DOHH2 (cell line): ENCODE measurements around the gene FBXO24.

Experiments used
- H3F3A ChIP-seq: fragments of 200-600 bp; sonication (generic), shearing (Covaris generic); 2 replicates; pipeline ENCODE4 v1.6.0; 2016; ENCODE audit warnings: antibody characterized with exemption, mild to moderate bottlenecking; ENCODE audit not compliant: control insufficient read depth, insufficient read depth
- H3K27ac ChIP-seq: fragments of 200-600 bp; sonication (generic); 2 replicates; pipeline ENCODE4 v1.5.1; 2014; ENCODE audit warnings: low read depth, mild to moderate bottlenecking, low read length, moderate library complexity
- H3K27me3 ChIP-seq: fragments of 200-600 bp; sonication (generic); 2 replicates; pipeline ENCODE4 v1.6.1; 2014; ENCODE audit warnings: mild to moderate bottlenecking, low read length, mixed read lengths; ENCODE audit not compliant: control insufficient read depth
- H3K36me3 ChIP-seq: fragments of 200-600 bp; sonication (generic); 2 replicates; pipeline ENCODE4 v1.6.1; 2014; ENCODE audit warnings: mild to moderate bottlenecking, low read length, moderate library complexity, mixed read lengths; ENCODE audit not compliant: control insufficient read depth
- H3K4me1 ChIP-seq: fragments of 200-600 bp; sonication (generic); 2 replicates; pipeline ENCODE4 v1.6.1; 2014; ENCODE audit warnings: mild to moderate bottlenecking, low read length, mixed read lengths; ENCODE audit not compliant: control insufficient read depth
- H3K4me2 ChIP-seq: fragments of 200-600 bp; sonication (generic); 2 replicates; pipeline ENCODE4 v1.6.0; 2014; ENCODE audit warnings: mild to moderate bottlenecking, low read length, moderate library complexity
- H3K4me3 ChIP-seq: fragments of 200-600 bp; sonication (generic); 2 replicates; pipeline ENCODE4 v1.5.1; 2014; ENCODE audit warnings: mild to moderate bottlenecking, low read length, mixed read lengths
- H3K79me2 ChIP-seq: fragments of 200-600 bp; sonication (generic); 2 replicates; pipeline ENCODE4 v1.6.1; 2014; ENCODE audit warnings: mild to moderate bottlenecking, low read length, mixed read lengths; ENCODE audit not compliant: control insufficient read depth
- H3K9me2 ChIP-seq: fragments of 200-600 bp; sonication (generic); replicated peaks from 2 replicates; pipeline ENCODE4 v1.6.1; 2014; ENCODE audit warnings: mild to moderate bottlenecking, low read length, mixed read lengths; ENCODE audit not compliant: control insufficient read depth
- H3K9me3 ChIP-seq: fragments of 200-600 bp; sonication (generic); 2 replicates; pipeline ENCODE4 v1.6.1; 2014; ENCODE audit warnings: antibody characterized with exemption, low read length, mixed read lengths; ENCODE audit not compliant: control insufficient read depth, insufficient read depth
- H4K20me1 ChIP-seq: fragments of 200-600 bp; sonication (generic); 2 replicates; pipeline ENCODE4 v1.6.0; 2014; ENCODE audit warnings: low read depth, mild to moderate bottlenecking, antibody characterized with exemption, low read length, moderate library complexity; ENCODE audit not compliant: control insufficient read depth, insufficient read depth
- EZH2phosphoT487 ChIP-seq: fragments of 200-600 bp; sonication (generic); IDR thresholded peaks from 2 replicates; pipeline ENCODE4 v1.6.1; 2017; ENCODE audit warnings: borderline replicate concordance, mild to moderate bottlenecking, antibody characterized with exemption, low read length, moderate library complexity, mixed read lengths
- TF ChIP-seq, protein P1 (sequence below): fragments of 200-600 bp; sonication (generic); IDR thresholded peaks from one replicate; pipeline ENCODE4 v1.5.1; 2014; ENCODE audit warnings: antibody characterized with exemption, mild to moderate bottlenecking, low read depth, low read length; ENCODE audit not compliant: poor library complexity, severe bottlenecking

Gene FBXO24

DNA sequence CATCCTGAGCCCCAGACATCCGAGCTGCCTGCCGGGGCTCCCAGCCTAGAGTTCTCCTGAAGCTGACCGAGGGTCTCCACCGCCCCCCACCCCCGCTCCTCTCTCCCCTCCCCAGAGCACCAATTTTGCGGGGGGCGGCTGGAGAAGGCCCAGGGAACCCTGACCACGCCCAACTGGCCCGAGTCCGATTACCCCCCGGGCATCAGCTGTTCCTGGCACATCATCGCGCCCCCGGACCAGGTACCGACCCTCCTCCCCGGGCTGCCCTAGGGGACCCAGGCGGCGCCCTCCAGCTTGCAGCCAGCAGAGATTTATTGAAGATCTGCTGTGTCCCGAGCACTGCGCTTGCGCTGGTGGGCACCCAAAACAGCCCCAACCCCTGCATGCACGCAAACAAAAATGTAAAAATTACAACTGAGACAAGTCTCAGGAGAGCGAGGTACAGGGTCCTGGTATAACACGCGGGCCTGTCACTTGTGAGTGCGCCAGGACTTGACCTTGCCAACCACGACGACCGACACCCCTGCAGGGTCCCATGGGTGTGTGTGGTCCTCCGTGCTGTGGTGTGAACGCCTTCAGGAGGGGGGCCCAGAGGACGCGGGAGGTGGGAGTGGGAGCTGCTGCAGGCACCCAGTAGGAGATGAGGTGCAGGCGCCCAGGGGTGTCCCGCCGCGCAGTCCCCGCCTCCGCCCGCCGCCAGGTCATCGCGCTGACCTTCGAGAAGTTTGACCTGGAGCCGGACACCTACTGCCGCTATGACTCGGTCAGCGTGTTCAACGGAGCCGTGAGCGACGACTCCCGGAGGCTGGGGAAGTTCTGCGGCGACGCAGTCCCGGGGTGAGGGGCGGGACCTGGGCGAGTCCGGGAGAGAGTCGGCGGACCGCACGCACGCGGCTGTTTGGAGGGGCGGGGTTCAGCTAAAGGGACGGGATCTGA lies 19.1 kb downstream of the FBXO24 start:
- Histone ChIP-seq H3K4me3 (peak overlapping the region; percentile 74), H3K27ac (no peak overlapping the region), H3K36me3 (no peaks in the 10 kb centered on the region), H3K9me2 (no peaks in the 10 kb centered on the region), H3K27me3 (peaks cover 31% of the 10 kb centered on the region), H4K20me1 (no peaks in the 10 kb centered on the region), H3K4me1 (peaks cover 19% of the 10 kb centered on the region), H3K4me2 (peak overlapping the region; percentile 89), H3F3A (no peaks in the 10 kb centered on the region), H3K79me2 (no peaks in the 10 kb centered on the region), H3K9me3 (no peaks in the 10 kb centered on the region)
- TF ChIP-seq, protein P1, sequence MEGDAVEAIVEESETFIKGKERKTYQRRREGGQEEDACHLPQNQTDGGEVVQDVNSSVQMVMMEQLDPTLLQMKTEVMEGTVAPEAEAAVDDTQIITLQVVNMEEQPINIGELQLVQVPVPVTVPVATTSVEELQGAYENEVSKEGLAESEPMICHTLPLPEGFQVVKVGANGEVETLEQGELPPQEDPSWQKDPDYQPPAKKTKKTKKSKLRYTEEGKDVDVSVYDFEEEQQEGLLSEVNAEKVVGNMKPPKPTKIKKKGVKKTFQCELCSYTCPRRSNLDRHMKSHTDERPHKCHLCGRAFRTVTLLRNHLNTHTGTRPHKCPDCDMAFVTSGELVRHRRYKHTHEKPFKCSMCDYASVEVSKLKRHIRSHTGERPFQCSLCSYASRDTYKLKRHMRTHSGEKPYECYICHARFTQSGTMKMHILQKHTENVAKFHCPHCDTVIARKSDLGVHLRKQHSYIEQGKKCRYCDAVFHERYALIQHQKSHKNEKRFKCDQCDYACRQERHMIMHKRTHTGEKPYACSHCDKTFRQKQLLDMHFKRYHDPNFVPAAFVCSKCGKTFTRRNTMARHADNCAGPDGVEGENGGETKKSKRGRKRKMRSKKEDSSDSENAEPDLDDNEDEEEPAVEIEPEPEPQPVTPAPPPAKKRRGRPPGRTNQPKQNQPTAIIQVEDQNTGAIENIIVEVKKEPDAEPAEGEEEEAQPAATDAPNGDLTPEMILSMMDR, result no peak
- 0 out of 2 replicates have a peak, but pooled peaks have one; percentile 66 for TF ChIP-seq EZH2phosphoT487

DNA sequence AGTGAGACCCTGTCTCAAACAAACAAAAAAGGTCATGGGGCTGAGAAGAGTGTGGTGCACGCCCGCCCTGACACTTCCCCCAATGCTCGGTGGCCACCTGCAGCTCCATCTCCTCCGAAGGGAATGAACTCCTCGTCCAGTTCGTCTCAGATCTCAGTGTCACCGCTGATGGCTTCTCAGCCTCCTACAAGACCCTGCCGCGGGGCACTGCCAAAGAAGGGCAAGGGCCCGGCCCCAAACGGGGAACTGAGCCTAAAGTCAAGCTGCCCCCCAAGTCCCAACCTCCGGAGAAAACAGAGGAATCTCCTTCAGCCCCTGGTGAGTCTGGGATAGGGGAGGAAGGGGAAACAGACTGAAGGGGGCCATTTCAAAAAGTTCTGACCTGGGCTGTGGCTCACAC lies 20.2 kb downstream of the FBXO24 start:
- H4K20me1 ChIP-seq, result no peaks in the 10 kb centered on the region
- no peak overlapping the region for H3K27ac ChIP-seq
- H3K4me2 ChIP-seq, result no peak overlapping the region
- no peak for TF ChIP-seq EZH2phosphoT487
- peaks cover 21% of the 10 kb centered on the region for H3K4me1 ChIP-seq
- H3F3A ChIP-seq, result peaks cover 6% of the 10 kb centered on the region
- no peaks in the 10 kb centered on the region for H3K9me2 ChIP-seq
- H3K4me3 ChIP-seq, result no peak overlapping the region
- no peaks in the 10 kb centered on the region for H3K9me3 ChIP-seq
- peaks cover 31% of the 10 kb centered on the region for H3K27me3 ChIP-seq
- H3K79me2 ChIP-seq, result no peaks in the 10 kb centered on the region
- no peaks in the 10 kb centered on the region for H3K36me3 ChIP-seq

DNA sequence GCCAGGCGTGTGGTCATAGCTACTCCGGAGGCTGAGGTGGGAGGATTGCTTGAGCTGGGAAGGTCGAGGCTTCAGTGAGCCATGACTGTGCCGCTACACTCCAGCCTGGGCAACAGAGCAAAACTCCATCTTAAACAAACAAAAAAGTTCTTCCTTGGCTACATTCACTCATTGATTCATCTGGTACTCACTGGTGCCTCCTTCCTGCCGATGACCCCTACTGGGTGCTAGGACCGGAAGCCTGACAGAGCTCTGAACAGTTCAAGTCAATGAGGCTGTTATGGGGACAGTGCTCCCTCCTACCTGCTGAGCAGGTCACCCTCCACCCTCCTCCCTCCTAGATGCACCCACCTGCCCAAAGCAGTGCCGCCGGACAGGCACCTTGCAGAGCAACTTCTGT lies 21.0 kb downstream of the FBXO24 start:
- no peak for TF ChIP-seq EZH2phosphoT487
- TF ChIP-seq, protein P1, result no peak
- Histone ChIP-seq H3K36me3 (no peaks in the 10 kb centered on the region), H3K79me2 (no peaks in the 10 kb centered on the region), H3F3A (peaks cover 6% of the 10 kb centered on the region), H3K9me2 (no peaks in the 10 kb centered on the region), H3K4me1 (peaks cover 22% of the 10 kb centered on the region), H3K27ac (no peak overlapping the region), H3K9me3 (no peaks in the 10 kb centered on the region), H3K4me3 (no peak overlapping the region), H4K20me1 (no peaks in the 10 kb centered on the region), H3K27me3 (peaks cover 30% of the 10 kb centered on the region), H3K4me2 (no peak overlapping the region)

DNA sequence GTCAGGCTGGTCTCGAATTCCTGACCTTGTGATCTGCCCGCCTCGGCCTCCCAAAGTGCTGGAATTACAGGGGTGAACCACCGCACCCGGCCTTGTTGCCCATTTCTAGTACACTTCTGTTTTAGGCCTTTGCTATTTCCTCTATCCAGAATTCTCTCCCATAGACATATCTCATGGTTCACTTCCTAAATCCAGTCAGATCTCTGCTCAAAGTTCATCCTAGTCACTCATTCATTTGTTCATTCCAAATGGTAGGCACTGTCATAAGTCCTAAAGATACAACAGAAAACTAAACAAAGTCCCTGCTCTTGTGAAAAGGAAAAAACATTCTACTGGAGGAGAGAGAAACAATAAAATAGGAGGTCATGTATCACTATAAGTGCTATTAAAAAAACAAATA lies 23.8 kb downstream of the FBXO24 start:
- Histone ChIP-seq H3K27ac (no peak overlapping the region), H3K4me2 (no peak overlapping the region), H3K36me3 (no peaks in the 10 kb centered on the region), H3K27me3 (peaks cover 33% of the 10 kb centered on the region), H3F3A (peaks cover 6% of the 10 kb centered on the region), H3K9me2 (no peaks in the 10 kb centered on the region), H3K4me3 (no peak overlapping the region), H4K20me1 (no peaks in the 10 kb centered on the region), H3K9me3 (no peaks in the 10 kb centered on the region), H3K4me1 (peaks cover 19% of the 10 kb centered on the region), H3K79me2 (no peaks in the 10 kb centered on the region)
- TF ChIP-seq EZH2phosphoT487, result no peak
- TF ChIP-seq, protein P1, result no peak
